AG09319 (cell line): Measurements from ENCODE around the gene S1PR4.
A peak's percentile ranks its signal among the peaks of the same experiment; 100 is the strongest.
"Not testable (repeated sequence)": the region's sequence is repeated elsewhere in the genome, so short reads cannot be mapped to it uniquely, and the experiment has no call there.

Experiments
- DNase-seq: peaks from one replicate; pipeline ENCODE4 v3.0.0-alpha.2; 2010; ENCODE audit warnings: low read depth; ENCODE audit errors: extremely low read depth
- CTCF ChIP-seq: IDR thresholded peaks from 2 replicates; pipeline ENCODE4 v1.5.1; 2011; ENCODE audit warnings: low read depth, mild to moderate bottlenecking, inconsistent platforms, low read length, moderate library complexity

The S1PR4 gene

DNA sequence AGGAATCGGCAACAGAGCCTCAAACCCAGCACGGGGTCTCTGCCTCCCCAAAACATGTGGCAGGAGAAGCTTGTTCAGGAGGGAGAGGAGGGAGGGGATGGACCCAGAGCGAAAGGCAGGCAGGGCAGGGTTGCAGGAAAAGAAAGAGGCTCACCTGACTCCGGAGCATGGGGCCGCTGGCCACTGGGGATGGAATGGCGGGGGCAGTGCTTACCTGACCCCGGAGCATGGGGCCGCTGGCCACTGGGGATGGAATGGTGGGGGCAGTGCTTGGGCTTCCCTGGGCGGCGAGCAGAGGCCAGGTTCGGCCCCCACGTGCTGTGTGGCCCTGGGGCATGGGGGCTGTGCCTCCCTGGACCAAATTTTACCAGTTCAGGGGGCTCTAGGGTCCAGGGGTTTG lies 32.6 kb downstream of the S1PR4 start:
- TF ChIP-seq CTCF, result no peak
- DNase-seq, result no peak

- no peak for DNase-seq
- TF ChIP-seq CTCF, result no peak
Observed at GRCh38 chr19:3213159-3213558, 34.6 kb downstream of the S1PR4 start.

- DNase-seq, result no peak
- no peak for TF ChIP-seq CTCF
Observed at GRCh38 chr19:3216874-3217273, 38.3 kb downstream of the S1PR4 start.

GRCh38 chr19:3220576-3220975 lies 42.0 kb downstream of the S1PR4 start:
- no peak for TF ChIP-seq CTCF
- DNase-seq, result no peak

DNA sequence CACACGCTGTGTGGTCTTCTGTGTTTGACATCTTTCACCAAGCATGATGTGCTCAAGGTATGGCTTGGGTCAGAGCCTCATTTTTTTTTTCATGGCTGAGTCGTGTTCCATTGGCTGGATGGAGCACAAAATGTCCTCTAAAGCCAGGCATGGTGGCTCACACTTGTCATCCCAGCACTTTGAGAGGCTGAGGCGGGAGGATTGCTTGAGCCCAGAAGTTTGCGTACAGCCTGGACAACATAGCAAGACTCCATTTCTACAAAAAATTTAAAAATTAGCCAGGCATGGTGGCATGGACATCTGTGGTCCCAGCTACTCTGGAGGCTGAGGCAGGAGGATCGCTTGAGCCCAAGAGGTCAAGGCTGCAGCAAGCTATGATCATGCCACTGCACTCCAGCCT lies 43.0 kb downstream of the S1PR4 start:
- not testable (repeated sequence) for DNase-seq

- DNase-seq, result no peak
- no peak for TF ChIP-seq CTCF
Observed at GRCh38 chr19:3222709-3223108, 44.1 kb downstream of the S1PR4 start.

- no peak for DNase-seq
Observed at GRCh38 chr19:3224346-3225168, 46.0 kb downstream of the S1PR4 start, which contains the start of gene CELF5. Gene CELF5, plus strand, starts transcription at chr19:3224661. Its CDS starts 79 bp downstream, at chr19:3224740.

More at GRCh38 chr19:3224346-3225168, 46.0 kb downstream of the S1PR4 start, which contains the start of gene CELF5:
- TF ChIP-seq CTCF, result peak; percentile 6; the same call in 1 of the 2 replicates
